AG04449 (cell line): ENCODE data around the gene ZFR2.
A peak's percentile ranks its signal among the peaks of the same experiment; 100 is the strongest.
"Not testable (repeated sequence)": the region's sequence is repeated elsewhere in the genome, so short reads cannot be mapped to it uniquely, and the experiment has no call there.

ENCODE experiments used
- CTCF ChIA-PET: fragments of 350-600 bp; formaldehyde crosslinking; extraction: SDS; loops from one replicate; lab custom pipeline; 2021; ENCODE audit warnings: antibody characterized with exemption; lab: Yijun Ruan, JAX
- POLR2A ChIA-PET: fragments of 400-600, 350-600 bp; formaldehyde crosslinking; extraction: SDS; loops from one replicate; lab custom pipeline; 2020; ENCODE audit warnings: antibody characterized with exemption, inconsistent platforms; lab: Yijun Ruan, JAX
- DNase-seq: peaks from one replicate; pipeline ENCODE4 v3.0.0-alpha.2; 2010; ENCODE audit warnings: low read depth, low spot score
- H3K4me3 ChIP-seq: 2 replicates; pipeline ENCODE4 v1.5.1; 2011; ENCODE audit warnings: low read depth, mild to moderate bottlenecking, control low read depth, low read length
- CTCF ChIP-seq: IDR thresholded peaks from one replicate; pipeline ENCODE4 v1.5.1; 2011; ENCODE audit warnings: mild to moderate bottlenecking, moderate library complexity, low read length, control low read depth, inconsistent platforms; ENCODE audit not compliant: insufficient read depth; ENCODE audit errors: missing control alignments

Gene ZFR2

GRCh38 chr19:3768015-3768747, 100.7 kb downstream of the ZFR2 start:
- ChIA-PET POLR2A (no interaction called here), CTCF (no interaction called here)
- no peak for TF ChIP-seq CTCF
- no peak for DNase-seq
- H3K4me3 ChIP-seq = no peak overlapping the region

- POLR2A ChIA-PET = no interaction called here
- CTCF ChIA-PET = no interaction called here
- no peak for DNase-seq
- TF ChIP-seq CTCF = no peak
- H3K4me3 ChIP-seq = no peak overlapping the region
Observed at GRCh38 chr19:3767050-3767449, 101.8 kb downstream of the ZFR2 start.

- no peak for TF ChIP-seq CTCF
- CTCF ChIA-PET = no interaction called here
- POLR2A ChIA-PET = no interaction called here
- DNase-seq = no peak
- no peak overlapping the region for H3K4me3 ChIP-seq
Observed at GRCh38 chr19:3766520-3766919, 102.3 kb downstream of the ZFR2 start.

- DNase-seq, POLR2A ChIA-PET, H3K4me3 ChIP-seq, CTCF ChIA-PET: not testable (repeated sequence)
Observed at GRCh38 chr19:3765757-3766156, 103.1 kb downstream of the ZFR2 start.

GRCh38 chr19:3765121-3765520, 103.7 kb downstream of the ZFR2 start:
- H3K4me3 ChIP-seq = no peak overlapping the region
- ChIA-PET POLR2A (no interaction called here), CTCF (no interaction called here)
- no peak for DNase-seq
- TF ChIP-seq CTCF = no peak

- H3K4me3 ChIP-seq = peak within 1 kb of the TSS; percentile 94
- CTCF ChIA-PET = interaction anchor here (0.7 to 2.7 kb wide), 16 partner anchors 9 to 225 kb away, joined by 3 to 33 read pairs (median 4); partner anchors contain the start of genes PIP5K1C and RAX2
- no peak for TF ChIP-seq CTCF
Observed at GRCh38 chr19:3762501-3763459, 106.1 kb downstream of the ZFR2 start, which contains the start of gene MRPL54. TSS of gene MRPL54 (plus strand) at chr19:3762682. CDS start at chr19:3762701, 19 bp downstream.

More at GRCh38 chr19:3762501-3763459, 106.1 kb downstream of the ZFR2 start, which contains the start of gene MRPL54:
- DNase-seq = peak; percentile 96
- POLR2A ChIA-PET = interaction anchor here (0.7 to 2.4 kb wide), 4 partner anchors 22 to 222 kb away, joined by 3 to 11 read pairs (median 4); partner anchors contain the start of gene EEF2
